GM18861 (cell line): Measurements from ENCODE around the gene GPRC5D.

ENCODE experiments used
- ATAC-seq: cut with Tn5 transposase; IDR thresholded peaks from one replicate; pipeline ENCODE4 v1.9.1; 2021; ENCODE audit not compliant: unreplicated experiment

Gene GPRC5D

GRCh38 chr12:12938541-12938940, 13.4 kb downstream of the GPRC5D start:
- no peak for ATAC-seq

- no peak for ATAC-seq
These were observed 14.9 kb downstream of the GPRC5D start for GRCh38 chr12:12936983-12937491.

- no peak for ATAC-seq
These were observed 17.4 kb downstream of the GPRC5D start for GRCh38 chr12:12934556-12934955.

GRCh38 chr12:12933742-12934141, 18.2 kb downstream of the GPRC5D start:
- no peak for ATAC-seq

- ATAC-seq: no peak
These were observed 21.2 kb downstream of the GPRC5D start for GRCh38 chr12:12930633-12931219.

GRCh38 chr12:12929696-12930095, 22.3 kb downstream of the GPRC5D start:
- no peak for ATAC-seq

GRCh38 chr12:12927211-12928079, 24.5 kb downstream of the GPRC5D start:
- ATAC-seq: no peak

- no peak for ATAC-seq
These were observed 25.3 kb downstream of the GPRC5D start for GRCh38 chr12:12926571-12927071.

GRCh38 chr12:12925388-12925787, 26.6 kb downstream of the GPRC5D start:
- ATAC-seq: no peak

GRCh38 chr12:12924169-12924568, 27.8 kb downstream of the GPRC5D start:
- no peak for ATAC-seq

GRCh38 chr12:12922978-12923377, 29.0 kb downstream of the GPRC5D start:
- ATAC-seq: no peak

- no peak for ATAC-seq
These were observed 29.8 kb downstream of the GPRC5D start for GRCh38 chr12:12922191-12922616.

GRCh38 chr12:12919666-12920435, 32.1 kb downstream of the GPRC5D start:
- no peak for ATAC-seq

GRCh38 chr12:12918781-12919389, 33.1 kb downstream of the GPRC5D start:
- no peak for ATAC-seq

GRCh38 chr12:12917517-12917916, 34.5 kb downstream of the GPRC5D start:
- no peak for ATAC-seq

- peak; percentile 87 for ATAC-seq
These were observed 35.6 kb downstream of the GPRC5D start for GRCh38 chr12:12916135-12916944.

- no peak for ATAC-seq
These were observed 36.3 kb downstream of the GPRC5D start for GRCh38 chr12:12915656-12916055.

GRCh38 chr12:12912711-12913110, 39.3 kb downstream of the GPRC5D start:
- ATAC-seq: no peak

- ATAC-seq: no peak
These were observed 42.0 kb downstream of the GPRC5D start for GRCh38 chr12:12909995-12910420.
